ENCODE results near the gene CALHM1.

CALHM1 gene

DNA sequence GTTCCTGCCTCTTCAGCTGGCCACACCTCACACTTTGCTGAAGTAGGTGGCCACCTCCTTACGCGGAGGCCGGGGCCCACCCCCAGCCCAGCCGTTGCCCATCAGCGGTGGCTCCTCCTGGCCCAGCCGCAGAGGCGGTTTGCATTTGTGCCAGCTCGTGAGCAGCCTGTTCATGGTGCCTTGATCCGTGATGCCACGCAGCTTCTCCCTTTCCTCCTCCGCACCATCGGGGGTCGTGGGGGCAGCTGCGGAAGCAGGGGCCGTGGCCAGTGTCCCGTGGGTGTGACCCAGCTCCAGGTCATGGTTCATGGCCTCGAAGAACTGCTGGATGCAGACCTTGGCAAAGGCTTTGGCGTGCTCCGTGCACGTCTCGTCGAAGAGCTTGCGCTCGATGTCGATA, 3.5 kb downstream of the CALHM1 start:
- no peak for TF ChIP-seq CTCF (IDR thresholded peaks at IDR 0.05; ENCODE audit: borderline replicate concordance, insufficient read depth, low read depth, low read length)
- no peak overlapping the region for H3K4me3 ChIP-seq (ENCODE audit: low read depth, low read length)

DNA sequence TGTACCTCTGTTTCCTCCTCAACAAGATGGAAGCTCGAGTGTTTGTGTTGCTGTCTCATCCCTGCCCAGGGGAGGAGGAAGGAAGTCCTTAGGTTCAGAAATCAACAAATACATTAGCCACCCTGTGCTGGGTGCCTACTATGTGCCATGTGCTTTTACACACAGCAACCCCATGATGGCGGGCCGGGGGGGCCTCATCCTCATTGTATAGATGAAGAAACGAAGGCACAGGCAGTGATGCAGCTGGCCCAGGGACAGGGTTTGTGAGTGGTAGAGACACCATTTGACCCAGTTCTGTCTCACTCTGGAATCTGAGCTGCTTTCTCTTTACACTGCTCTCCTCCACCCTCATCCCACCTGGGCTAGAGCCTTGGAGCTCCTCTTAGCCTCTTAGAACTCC, 4.7 kb downstream of the CALHM1 start:
- TF ChIP-seq CTCF (IDR thresholded peaks at IDR 0.05; ENCODE audit: borderline replicate concordance, insufficient read depth, low read depth, low read length): no peak
- H3K4me3 ChIP-seq (ENCODE audit: low read depth, low read length): no peak overlapping the region

GRCh38 chr10:103452506-103453230, 6.0 kb downstream of the CALHM1 start:
- peak overlapping the region; percentile 68 for H3K4me3 ChIP-seq (ENCODE audit: low read depth, low read length)
- no peak for TF ChIP-seq CTCF (IDR thresholded peaks at IDR 0.05; ENCODE audit: borderline replicate concordance, insufficient read depth, low read depth, low read length)

- TF ChIP-seq CTCF (IDR thresholded peaks at IDR 0.05; ENCODE audit: borderline replicate concordance, insufficient read depth, low read depth, low read length): no peak
- H3K4me3 ChIP-seq (ENCODE audit: low read depth, low read length): peak within 1 kb of the TSS; percentile 68
Measured at GRCh38 chr10:103451831-103452505, 6.7 kb downstream of the CALHM1 start, which contains the start of gene CALHM2. Gene CALHM2, minus strand, starts transcription at chr10:103452370. Its CDS starts 2,429 bp downstream, at chr10:103449941.

- peak overlapping the region; percentile 68 for H3K4me3 ChIP-seq (ENCODE audit: low read depth, low read length)
Measured at GRCh38 chr10:103451091-103451813, 7.4 kb downstream of the CALHM1 start.

GRCh38 chr10:103450201-103450695, 8.5 kb downstream of the CALHM1 start:
- TF ChIP-seq CTCF (IDR thresholded peaks at IDR 0.05; ENCODE audit: borderline replicate concordance, insufficient read depth, low read depth, low read length): no peak
- H3K4me3 ChIP-seq (ENCODE audit: low read depth, low read length): no peak overlapping the region

More at GRCh38 chr10:103451091-103451813, 7.4 kb downstream of the CALHM1 start:
- no peak for TF ChIP-seq CTCF (IDR thresholded peaks at IDR 0.05; ENCODE audit: borderline replicate concordance, insufficient read depth, low read depth, low read length)
